Activated CD4-positive, alpha-beta T cell treated with anti-CD3 and anti-CD28 coated beads, Interleukin-2, amount 50 U/mL, for 16 hours (primary cell): Measurements from ENCODE around the gene SAP25.
A peak's percentile ranks its signal among the peaks of the same experiment; 100 is the strongest.

ENCODE experiments used
- DNase-seq: peaks from one replicate; pipeline ENCODE4 v3.0.0-alpha.2; 2020

The SAP25 gene

DNA sequence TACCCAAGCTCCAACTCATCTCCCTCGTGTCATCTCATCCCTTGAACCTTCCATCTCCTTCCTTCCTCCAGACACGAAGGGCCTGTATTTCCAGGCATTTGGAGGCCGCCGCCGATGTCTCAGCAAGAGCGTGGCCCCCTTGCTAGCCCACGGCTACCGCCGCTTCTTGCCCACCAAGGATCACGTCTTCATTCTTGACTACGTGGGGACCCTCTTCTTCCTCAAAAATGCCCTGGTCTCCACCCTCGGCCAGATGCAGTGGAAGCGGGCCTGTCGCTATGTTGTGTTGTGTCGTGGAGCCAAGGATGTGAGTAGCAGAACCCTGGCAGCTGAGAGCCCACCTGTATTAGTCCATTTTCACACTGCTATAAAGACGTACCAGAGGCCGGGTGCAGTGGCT, 17.9 kb upstream of the SAP25 start:
- DNase-seq: no peak

DNA sequence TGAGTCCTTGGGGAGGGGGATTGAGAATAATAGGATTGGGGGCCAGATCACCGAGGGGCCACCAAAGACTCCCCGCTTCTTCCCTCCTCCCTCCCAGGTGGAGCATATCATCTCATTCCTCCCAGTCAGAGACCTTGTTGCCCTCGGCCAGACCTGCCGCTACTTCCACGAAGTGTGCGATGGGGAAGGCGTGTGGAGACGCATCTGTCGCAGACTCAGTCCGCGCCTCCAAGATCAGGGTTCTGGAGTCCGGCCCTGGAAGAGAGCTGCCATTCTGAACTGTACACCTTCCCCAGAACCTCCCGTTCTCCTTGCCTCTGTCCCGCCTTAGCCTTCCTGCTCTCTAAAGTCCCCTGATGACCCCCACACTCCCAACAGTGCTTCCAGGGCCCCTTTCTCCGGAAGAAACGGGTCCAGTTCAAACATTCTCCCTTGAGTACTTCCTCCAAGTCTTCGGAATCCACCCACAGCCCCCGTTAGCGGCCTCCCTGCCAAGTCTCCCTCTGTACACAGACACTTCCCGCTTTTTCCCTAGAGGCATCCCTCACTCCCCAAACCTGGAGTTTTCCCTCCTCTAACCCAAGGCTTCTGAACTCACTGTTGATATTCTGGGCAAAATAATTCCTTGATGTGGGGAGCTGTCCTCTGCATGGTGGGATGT, 16.5 kb upstream of the SAP25 start:
- DNase-seq: no peak

DNA sequence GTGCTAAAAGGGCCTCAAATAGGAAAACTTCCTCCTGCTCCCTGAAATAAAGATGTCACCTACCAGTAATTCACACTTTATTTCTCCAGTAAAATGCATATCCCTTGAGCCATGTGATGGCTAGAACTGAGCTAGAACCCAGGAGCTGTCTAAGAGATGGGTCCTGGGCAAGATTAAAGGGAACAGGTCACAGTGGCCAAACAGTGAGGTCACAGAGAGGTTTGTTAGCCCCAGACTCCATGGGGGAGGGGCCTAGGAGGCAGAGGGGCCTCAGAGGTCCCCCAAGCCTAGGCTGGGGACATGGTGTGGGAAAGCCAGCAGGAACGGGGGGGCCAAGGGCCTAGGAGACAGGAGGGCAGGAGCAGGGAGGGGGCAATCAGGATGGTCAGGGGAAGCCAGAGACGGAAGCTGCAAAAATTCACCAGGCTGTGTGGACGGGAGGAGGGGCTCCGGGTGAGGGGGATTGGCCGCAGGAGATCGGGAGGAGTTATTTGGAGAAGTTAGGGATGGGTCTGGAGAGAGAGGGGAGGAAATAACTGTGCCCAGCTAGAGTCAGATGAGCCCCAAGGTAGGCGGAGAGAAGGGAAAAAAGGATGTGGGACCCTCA, 15.7 kb upstream of the SAP25 start:
- DNase-seq: no peak

DNA sequence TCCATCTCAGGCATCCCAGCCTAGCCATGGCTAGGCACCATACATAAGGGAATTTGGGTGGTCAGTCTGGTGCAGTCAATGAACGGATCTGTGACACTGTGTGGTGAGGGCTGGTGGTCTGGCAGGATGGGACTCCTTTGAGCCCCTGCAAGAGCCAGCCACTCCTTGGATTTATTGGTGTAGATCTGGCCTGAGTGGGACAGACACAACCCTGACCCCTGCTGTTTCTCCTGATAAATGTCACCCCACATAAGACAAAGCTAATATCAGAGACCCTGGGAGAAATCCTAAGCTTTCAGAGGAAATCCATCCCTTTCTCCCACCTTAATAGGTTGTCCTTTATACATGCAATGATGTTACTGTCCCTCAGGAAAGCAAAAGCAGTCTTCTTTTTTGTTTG, 14.7 kb upstream of the SAP25 start:
- DNase-seq: no peak

DNA sequence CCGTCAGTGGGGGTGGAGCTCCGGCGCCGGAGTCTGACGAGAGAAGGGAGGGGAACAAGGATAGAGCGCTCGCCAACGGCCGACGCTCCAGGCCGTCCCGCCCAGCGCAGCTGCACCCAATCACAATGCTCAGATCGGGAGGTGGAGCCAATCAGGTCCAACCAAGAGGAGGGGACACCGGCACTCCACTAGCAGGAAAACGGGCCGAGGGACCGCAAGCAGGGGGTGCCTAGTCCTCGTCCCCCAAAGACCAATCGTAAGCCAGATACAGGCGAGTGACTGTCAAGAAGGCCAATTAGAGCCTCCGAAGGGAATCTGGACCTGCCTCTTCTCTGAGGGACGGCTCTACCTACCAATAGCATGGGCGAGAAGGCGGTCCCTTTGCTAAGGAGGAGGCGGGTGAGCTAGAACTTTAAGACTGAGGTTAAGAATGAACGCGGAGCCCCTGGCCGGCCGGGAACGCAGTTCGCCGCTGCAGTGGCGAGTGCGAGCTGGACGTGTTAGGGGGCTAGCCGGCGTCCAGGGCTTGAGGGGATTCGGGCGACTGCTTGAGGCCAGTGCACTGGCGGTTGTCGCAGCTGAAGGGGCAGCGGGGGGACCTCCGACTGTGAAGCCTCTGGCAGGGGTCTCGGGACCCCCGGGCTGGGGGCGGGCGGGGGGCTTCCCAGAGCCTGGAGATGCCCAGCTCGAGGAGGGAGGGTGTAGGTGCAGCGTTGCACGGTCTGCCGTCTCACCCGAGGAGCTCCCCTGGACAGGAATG, 12.7 kb upstream of the SAP25 start, which contains the start of gene FBXO24:
FBXO24 (plus strand) TSS at position 63 of the 760 bp plus-strand sequence; CDS start at position 361, 298 bp downstream.
- DNase-seq: peak; percentile 100

DNA sequence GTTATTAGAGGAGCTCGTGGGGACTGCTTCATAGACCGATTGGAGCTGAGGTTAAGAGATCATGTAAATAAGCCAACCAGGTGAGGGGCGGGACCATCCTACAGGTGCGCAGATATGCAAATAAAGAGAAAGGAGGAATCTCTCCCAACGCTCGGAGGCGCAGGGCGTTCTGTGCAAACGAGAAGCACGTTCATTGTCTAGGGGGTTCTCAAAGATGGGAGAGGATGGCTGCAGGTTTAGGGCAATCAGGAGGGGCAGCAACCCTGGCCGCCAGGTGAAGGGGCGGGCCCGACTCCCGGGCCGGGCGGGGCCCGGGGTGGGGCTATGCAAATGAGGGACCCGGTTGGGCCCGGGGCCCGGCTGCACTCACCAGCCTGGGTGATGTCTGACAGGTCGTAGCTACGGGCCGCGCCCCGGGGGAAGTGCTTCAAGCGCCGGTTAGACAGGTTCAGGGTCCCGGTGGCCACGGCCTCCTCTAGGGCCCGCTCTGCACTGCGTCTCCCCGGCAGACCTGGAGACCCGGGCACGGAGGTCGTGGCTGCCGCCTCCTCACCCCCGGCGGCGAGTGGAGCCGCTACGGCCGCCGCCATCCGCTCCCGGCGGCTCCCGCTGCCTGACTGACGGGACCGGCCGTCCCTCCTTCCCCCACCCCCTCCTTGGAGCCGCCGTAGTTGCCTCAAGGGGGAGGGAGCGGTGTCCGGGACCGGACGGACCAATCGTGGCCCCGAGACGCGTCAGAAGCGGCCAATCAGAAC, 12.0 kb upstream of the SAP25 start, which contains the start of gene LRCH4:
LRCH4 (minus strand) TSS at position 619 of the 755 bp plus-strand sequence; CDS start at position 590, 29 bp downstream.
- peak; percentile 49 for DNase-seq

DNA sequence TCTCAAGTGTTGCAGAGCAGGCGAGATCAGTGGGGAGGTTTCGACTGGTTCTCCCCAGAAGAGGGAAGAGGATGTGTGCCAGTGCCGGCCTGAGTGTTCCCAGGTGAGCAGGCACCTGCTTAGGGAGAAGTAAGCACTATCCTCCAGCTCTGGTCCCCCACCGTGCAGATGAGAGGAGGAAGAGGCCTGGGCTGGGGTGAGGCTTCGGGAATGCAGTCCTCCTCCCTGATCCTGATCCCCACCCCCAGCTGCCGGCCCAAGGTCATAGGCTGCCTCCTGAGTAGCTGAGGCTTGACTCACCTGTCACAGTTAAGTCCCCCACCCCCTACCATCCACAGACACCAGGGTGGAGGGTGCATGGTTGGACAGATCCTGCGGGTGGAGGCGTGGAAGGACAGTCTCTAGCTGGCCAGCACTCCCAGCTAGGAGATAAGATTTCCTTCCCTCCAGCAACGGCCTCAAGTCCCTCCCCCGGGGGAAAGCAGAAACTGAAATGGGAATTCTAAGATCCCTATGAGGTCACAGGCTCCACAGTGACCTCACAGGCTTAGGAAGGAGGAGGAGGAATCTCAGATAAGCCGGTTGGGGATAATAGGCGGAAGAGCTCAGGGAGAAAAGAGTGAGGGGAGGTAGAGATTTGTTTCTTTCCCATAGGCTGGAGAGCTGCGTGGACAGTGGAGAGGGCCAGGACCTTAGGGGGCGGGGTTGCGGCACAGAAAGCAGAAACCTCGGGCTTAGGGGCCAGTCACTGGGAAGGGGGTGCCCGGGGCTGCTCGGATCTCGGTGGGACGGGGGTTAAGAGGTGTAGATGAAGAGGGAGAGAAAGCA, 11.2 kb upstream of the SAP25 start:
- no peak for DNase-seq

DNA sequence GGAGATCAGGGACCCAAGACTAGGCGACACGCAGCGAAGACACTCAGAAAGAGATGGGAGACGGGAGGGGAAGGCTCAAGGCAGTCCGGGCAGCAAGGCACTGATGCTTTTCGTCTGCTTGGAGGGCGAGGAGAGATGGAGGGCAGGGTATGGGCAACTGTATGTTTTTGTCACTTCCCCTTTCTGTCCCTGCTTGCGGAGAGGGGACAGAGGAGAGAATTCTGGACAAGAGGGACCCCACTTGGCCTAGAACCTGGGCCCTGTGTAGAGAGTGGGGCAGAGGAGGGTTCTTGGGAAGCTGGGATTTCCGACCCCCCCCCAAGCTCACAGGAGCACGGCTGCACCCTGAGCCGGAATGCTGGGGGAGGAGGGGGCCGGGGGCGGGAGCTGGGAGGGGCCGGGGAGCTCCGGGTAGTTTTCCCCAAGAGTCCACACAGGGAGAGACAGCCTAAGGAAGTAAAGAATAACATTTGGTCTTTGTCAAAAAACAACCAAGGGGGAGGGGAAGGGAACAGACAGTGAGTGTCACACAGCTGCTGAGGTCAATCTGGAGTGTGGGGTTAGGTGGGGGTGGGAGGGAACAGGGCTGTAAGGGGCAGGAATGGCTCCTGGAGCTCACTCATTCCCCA, 10.5 kb upstream of the SAP25 start:
- DNase-seq: no peak

DNA sequence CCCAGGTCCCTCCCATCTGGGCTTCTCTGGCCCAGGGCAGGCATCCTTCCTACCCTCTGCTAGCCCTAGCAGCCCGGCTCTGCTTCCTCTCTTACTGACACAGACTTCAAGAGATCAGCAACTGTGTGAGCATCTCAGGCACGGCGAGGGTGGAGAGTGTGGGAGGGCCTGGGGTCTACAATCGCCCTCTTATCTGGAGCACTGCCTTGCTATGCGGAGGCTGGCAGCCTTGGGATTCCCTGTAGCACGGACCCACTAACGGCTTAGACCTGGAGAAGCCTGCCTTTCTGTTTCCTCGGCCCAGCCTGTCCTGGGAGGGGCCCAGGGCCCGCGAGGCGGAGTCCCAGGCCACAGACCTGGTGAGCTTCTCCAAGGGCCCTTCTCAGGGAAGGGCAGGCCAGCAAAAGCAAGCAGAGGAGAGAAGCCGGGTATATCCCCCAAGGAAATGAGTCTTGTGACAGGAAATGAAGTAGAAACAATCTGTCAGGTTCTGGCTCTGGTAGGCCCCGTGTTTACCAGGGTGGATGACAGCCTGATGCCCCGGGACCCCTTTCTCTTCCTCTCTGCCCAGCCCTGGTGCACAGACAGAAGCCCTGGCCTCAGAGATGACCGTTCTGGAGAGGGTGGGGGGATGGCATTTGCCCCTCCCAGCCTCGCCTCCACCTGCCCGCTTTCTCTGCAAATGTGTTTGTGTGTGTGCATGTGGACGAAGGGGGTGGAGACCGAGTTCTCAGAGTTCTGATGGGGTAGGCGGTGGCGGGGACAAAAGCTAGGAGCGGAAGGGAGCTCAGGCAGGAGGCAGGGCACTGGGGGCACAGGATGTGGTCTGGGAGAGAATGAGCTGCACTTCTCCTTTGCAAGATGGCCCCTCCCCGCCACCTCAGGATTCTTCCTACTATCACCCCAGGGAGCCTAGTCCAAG, 9.7 kb upstream of the SAP25 start:
- DNase-seq: peak; percentile 85

DNA sequence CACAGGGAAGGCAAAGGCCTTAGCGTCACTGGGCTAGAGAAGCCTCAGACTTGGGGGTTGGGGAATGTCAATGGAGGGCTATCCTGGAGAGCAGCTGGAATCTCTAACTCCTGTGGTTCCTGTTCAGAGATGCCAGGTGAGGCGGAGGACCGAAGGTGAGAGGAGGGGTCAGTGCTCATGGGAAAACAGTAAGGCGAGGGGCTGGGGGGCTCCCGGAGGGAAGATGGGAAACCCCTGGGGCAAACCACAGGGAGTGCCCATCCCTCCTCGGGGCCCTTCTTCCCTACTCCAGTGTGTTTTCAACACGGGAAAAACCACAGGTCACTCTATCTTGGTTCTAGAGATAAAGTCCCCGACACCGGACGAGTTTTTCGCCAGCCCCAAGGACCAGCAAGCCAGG, 8.9 kb upstream of the SAP25 start:
- DNase-seq: no peak

DNA sequence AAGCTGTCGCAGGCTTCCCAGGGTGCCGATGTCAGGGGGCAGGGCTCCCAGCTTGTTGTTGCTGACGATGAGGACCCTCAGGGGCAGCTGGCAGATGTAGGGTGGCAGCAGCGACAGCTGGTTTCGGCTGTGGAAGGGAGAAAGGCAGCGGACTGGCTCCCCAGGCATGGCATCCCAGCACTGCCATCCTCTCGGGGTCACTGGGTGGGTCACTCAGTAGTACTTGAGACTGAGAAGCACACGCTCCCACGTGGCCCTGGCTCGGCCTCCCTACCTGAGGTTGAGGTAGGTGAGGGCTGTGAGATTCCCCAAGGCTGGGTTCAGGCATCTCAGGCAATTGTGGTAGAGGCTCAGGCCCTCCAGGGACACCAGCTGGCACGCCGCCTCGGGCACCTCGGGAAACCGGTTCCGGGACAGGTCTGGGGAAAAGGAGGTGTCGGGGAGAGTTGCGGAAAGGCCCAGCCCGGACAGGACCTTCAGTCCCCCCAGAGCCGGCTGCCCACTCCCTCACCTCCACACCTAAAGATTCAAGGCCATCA, 8.4 kb upstream of the SAP25 start:
- DNase-seq: no peak

DNA sequence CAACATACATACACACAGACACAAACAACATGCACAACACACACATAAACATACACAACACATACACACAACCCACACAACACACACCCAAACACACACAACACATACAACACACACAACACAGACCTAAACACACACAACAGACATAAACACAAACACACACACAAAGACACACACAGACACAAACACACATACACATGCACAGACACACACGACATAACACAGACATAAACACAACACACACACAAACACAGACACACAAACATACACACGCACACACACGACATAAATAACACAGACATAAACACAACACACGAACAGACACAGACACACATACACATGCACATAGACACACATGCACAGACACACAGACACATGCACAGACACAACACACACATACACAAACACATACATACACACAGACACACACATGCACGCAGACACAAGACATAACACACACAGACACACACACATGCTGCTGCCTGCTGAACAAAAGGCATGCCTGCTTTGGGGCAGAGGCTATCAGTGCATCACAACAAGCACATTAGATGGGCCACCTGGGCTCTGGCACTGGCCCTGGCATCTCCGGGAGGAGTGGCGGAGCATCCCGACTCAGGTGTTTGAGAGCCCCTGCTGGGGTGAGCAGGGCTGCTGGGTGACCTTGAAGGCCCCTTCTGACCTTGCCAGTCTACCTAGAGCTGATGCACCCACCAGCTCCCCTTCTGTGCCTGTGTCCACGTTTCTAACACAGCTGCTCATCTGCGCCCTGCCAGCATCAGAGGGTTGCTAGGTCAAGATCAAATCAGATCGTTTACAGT, 7.0 kb upstream of the SAP25 start:
- no peak for DNase-seq

DNA sequence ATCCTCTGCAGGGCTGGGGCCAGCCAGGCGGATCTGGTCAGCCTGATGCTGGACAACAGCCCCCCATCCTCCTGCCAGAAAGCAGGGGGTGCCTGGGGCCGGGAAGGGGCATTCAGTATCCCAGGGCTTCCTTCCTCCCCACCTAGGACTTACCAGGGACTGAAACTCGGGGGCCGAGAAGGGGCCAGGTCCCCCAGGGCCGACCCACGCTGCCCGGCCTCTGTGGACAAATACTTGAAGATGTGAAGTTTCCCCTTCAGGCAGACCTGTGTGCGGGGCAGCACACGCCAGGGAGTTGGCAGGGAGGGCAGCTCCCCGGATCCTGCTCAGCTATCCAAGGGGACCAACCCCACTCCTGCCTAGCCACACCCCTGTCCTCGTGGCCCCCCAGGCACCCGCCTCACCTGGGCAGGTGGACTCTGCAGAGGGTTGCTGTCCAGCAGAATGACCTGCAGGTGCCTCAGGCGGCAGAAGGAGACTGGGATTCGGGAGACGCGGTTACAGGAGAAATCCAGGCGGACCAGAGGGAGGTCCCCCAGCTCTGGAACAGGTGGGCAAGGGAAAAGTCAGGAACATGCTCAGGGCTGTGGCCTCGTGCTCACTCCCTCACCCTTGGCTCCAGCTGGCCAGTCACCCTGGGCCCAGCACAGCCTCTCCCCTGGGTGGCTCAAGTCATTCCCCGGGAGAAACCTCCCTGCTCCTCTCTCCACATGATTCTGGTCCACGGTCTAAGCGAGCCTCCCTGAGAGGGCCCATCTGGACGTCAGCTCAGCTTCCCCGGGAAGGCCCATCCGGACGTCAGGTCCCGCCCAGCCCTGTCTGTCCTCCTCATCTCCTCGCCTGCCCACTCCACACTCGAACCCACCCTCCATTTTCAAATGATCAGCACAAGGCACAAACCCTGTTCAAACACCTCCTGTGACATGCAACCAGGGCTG, 4.8 kb upstream of the SAP25 start:
- DNase-seq: no peak

DNA sequence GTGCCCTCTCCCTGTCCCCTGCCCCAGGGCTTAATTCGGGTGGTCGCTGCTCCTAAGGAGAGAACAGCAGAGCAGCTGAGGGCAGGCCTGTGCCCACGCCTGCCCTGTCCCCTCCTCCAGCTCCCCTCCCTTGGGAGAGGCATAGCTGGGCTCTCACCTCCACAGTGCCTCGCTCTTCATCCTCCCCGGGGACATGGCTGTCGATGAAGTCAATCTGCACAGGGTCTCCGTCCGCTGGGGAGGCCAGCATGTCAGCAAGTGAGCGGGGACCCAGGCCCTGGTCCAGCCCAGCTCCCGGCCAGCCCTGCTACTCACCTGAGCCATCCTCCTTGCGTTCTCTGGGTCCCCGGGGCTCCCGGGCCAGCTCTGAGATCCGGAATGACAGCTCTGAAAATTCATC, 3.8 kb upstream of the SAP25 start:
- no peak for DNase-seq

DNA sequence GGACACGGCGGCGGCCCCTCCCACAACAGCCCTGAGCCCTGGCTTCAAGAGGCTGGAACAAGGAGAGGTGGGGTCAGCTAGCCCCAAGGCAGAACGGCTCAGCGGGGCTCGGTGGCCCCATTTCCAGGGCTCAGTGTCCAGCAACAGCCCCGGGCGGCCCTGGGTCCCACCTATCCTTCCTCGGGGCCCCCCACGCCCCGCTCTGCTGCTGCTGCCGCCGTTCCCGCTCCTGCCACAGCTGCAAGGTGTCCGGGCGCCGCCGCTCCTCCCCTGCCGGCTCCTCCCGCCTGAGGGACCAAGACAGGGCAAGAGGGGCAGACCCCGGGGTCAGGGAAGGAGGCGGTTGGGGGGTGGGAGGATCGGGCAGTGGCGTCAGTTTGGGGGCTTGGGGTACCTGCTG, 3.4 kb upstream of the SAP25 start:
- no peak for DNase-seq

DNA sequence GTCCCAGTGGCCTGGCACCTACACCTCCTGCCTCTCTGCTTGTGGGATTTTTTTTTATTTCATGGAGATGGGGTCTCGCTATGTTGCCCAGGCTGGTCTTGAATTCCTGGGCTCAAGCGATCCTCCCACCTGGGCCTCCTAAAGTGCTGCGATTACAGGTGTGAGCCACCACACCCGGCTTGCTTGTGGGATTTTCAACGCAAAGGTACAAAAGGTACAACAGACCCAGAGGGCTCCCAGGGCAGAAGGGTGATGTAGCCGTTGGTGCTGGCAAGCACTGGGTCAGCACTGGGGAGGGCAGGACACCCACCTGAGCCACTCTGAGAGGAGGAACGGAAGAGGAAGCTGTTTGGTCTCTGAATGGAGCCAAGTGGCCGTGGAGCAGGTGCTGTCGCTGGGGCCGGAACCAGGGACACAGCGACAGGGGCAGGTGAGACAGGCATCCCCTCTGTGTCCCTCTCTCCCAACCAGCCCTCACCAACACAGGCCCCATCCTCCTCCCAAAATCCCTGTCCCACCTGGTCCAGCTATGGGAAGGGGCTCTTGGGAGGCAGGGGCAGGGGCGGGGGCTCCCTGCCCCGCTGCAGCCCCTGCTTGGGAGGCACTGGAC, 2.8 kb upstream of the SAP25 start:
- no peak for DNase-seq

DNA sequence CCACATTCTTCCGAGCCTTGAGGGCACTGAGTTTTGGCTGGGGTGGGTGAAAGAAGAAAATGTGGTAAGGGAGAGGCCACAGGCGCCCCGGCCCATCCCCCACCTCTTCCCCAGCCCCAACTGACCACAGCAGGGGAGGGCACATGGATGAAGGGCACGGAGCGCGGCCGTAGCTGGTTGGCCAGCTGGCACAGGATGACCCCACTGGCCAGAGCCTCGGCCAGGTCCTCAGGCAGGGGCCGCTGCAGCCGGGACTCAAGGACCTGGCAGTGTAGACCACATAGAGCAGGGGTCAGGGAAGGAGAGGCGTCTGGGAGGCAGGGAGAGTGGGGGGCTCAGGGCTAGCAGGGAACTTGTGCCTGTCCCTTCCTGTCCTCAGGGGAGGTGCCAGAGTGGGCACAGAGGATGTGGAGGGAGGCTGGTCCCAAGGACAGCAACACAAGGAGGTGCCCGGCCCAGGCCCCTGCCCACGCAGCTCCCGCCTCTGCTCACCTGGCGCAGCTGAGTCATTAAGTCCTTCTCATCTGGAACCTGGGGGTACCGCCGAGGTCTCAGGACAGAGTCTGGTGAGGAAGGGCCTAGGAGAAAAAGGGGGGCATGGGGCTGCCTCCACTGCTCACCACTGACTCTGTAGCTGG, 2.2 kb upstream of the SAP25 start:
- DNase-seq: no peak
